Keratinocyte (primary cell): Measurements from ENCODE around the gene CFAP46. TPM values are rescaled to one million over a fixed set of nuclear protein-coding genes. Genes with fewer than 3 reads are reported as not detected.

Experiments
- DNase-seq: peaks from one replicate; pipeline ENCODE4 v3.0.0-alpha.2; 2011; ENCODE audit warnings: low read depth, missing footprints, low spot score
- FAIRE-seq: peaks from 2 replicates; lab custom pipeline; 2011; peaks lifted over from hg19 to GRCh38; lab: Jason Lieb, UNC
- H2AFZ ChIP-seq: 2 replicates; pipeline ENCODE4 v1.6.0; 2012; ENCODE audit warnings: low read length, control low read depth, inconsistent platforms; ENCODE audit not compliant: control insufficient read depth
- H3K27ac ChIP-seq: 2 replicates; pipeline ENCODE4 v1.5.1; 2011; ENCODE audit warnings: low read length; ENCODE audit not compliant: control insufficient read depth, insufficient read depth
- H3K27me3 ChIP-seq: 3 replicates; pipeline ENCODE4 v1.6.0; 2011; ENCODE audit warnings: low read length; ENCODE audit not compliant: control insufficient read depth, insufficient read depth; ENCODE audit errors: extremely low read depth
- H3K36me3 ChIP-seq, 2 experiments: 2 replicates in 1 of 2; 3 replicates in 1 of 2; pipeline ENCODE4 v1.5.1; 2011; ENCODE audit warnings: low read length in 2 of 2, mild to moderate bottlenecking in 1 of 2; ENCODE audit not compliant: control insufficient read depth in 2 of 2, insufficient read depth in 2 of 2; ENCODE audit errors: extremely low read depth in 1 of 2
- H3K4me1 ChIP-seq: 3 replicates; pipeline ENCODE4 v1.5.1; 2011; ENCODE audit warnings: low read length; ENCODE audit not compliant: control insufficient read depth, insufficient read depth; ENCODE audit errors: extremely low read depth
- H3K4me2 ChIP-seq: 3 replicates; pipeline ENCODE4 v1.6.0; 2011; ENCODE audit warnings: low read depth, low read length; ENCODE audit not compliant: control insufficient read depth, insufficient read depth; ENCODE audit errors: extremely low read depth
- H3K4me3 ChIP-seq, 3 experiments: fragments of 200-600 bp in 1 of 3; sonication (generic) in 1 of 3; 2 replicates in 2 of 3; 3 replicates in 1 of 3; pipeline ENCODE4 v1.5.1; 2011 to 2016; ENCODE audit warnings: low read length in 3 of 3, mild to moderate bottlenecking in 3 of 3, control low read depth in 2 of 3, inconsistent platforms in 1 of 3, low read depth in 1 of 3, mixed read lengths in 1 of 3, mixed run types in 1 of 3, moderate library complexity in 1 of 3; ENCODE audit not compliant: control insufficient read depth in 2 of 3, insufficient read depth in 2 of 3; ENCODE audit errors: extremely low read depth in 1 of 3
- H3K79me2 ChIP-seq: 2 replicates; pipeline ENCODE4 v1.6.0; 2012; ENCODE audit warnings: low read length; ENCODE audit not compliant: control insufficient read depth, insufficient read depth
- H3K9ac ChIP-seq: 3 replicates; pipeline ENCODE4 v1.6.0; 2011; ENCODE audit warnings: low read length; ENCODE audit not compliant: control insufficient read depth, insufficient read depth; ENCODE audit errors: extremely low read depth
- H3K9me1 ChIP-seq: 3 replicates; pipeline ENCODE4 v1.6.0; 2011; ENCODE audit warnings: low read length; ENCODE audit not compliant: control insufficient read depth, insufficient read depth; ENCODE audit errors: extremely low read depth
- H3K9me3 ChIP-seq: 2 replicates; pipeline ENCODE4 v1.5.1; 2012; ENCODE audit warnings: low read depth, low read length; ENCODE audit not compliant: control insufficient read depth
- H4K20me1 ChIP-seq: 3 replicates; pipeline ENCODE4 v1.6.0; 2011; ENCODE audit warnings: low read length; ENCODE audit not compliant: control insufficient read depth, insufficient read depth; ENCODE audit errors: extremely low read depth
- CTCF ChIP-seq, 3 experiments: IDR thresholded peaks in 1 of 3; conservative IDR thresholded peaks in 1 of 3; optimal IDR thresholded peaks in 1 of 3; 2 replicates in 2 of 3; 3 replicates in 1 of 3; pipeline versions ENCODE3 to v1.5.1; 2011; ENCODE audit warnings: low read length in 3 of 3, mild to moderate bottlenecking in 3 of 3, moderate library complexity in 2 of 3, control low read depth in 1 of 3, inconsistent platforms in 1 of 3; ENCODE audit not compliant: insufficient read depth in 2 of 3; ENCODE audit errors: extremely low read depth in 1 of 3
- EZH2 ChIP-seq: IDR thresholded peaks from one replicate; pipeline ENCODE4 v1.6.1; 2012; ENCODE audit warnings: inconsistent platforms, mild to moderate bottlenecking, low read length, moderate library complexity
- dilution Hi-C: fragments of 300-500 bp; cut with MboI; formaldehyde crosslinking; loops from one replicate; pipeline ENCODE4 v1.7.0; 2020; ENCODE audit warnings: low sequenced_read_pairs; ENCODE audit not compliant: extremely low pct_ligation_motif_present
- polyA plus RNA-seq, 5 experiments: library from polyadenylated mRNA; depleted of rRNA in 3 of 5; stranded (reverse) in 3 of 5; stranded (forward) in 1 of 5; unstranded in 1 of 5; fragments of >200 nt; gene quantifications; 1 replicate in 1 of 5; 2 replicates in 3 of 5; 3 replicates in 1 of 5; pipeline versions ENCODE4 v1.2.1 to v1.2.3, GENCODE V29; 2011 to 2012; ENCODE audit warnings: missing spikeins in 2 of 5, low read depth in 1 of 5, low replicate concordance in 1 of 5

The CFAP46 gene
- polyA plus RNA-seq, 1 donor (not counting 4 experiments of a cell fraction or from before 2014, with no cell fraction given): 1.00 TPM

GRCh38 chr10:132898391-132899053 is 43.8 kb downstream of the CFAP46 start:
- Histone ChIP-seq H3K79me2 (no peaks in the 10 kb centered on the region), H3K36me3 (no peaks in the 10 kb centered on the region), H3K4me2 (no peak overlapping the region), H3K4me1 (peaks cover 17% of the 10 kb centered on the region), H4K20me1 (no peaks in the 10 kb centered on the region), H3K27ac (no peak overlapping the region), H3K9ac (no peak overlapping the region), H3K27me3 (no peaks in the 10 kb centered on the region), H3K9me1 (no peaks in the 10 kb centered on the region), H3K4me3 (no peak overlapping the region), H2AFZ (no peak overlapping the region), H3K9me3 (peaks cover 5% of the 10 kb centered on the region)
- DNase-seq (no peak), FAIRE-seq (no peak)
- dilution Hi-C loops: no loop called here
- TF ChIP-seq CTCF (optimal IDR thresholded peaks at IDR 0.05 in 1 of 3, IDR thresholded peaks at IDR 0.05 in 1 of 3, conservative IDR thresholded peaks at IDR 0.05 in 1 of 3; ENCODE audit: extremely low read depth in 1 of 3, insufficient read depth in 2 of 3, low read length in 3 of 3) (no peak), EZH2 (no peak)

GRCh38 chr10:132897516-132898381 is 44.6 kb downstream of the CFAP46 start:
- FAIRE-seq (no peak), DNase-seq (no peak)
- Histone ChIP-seq H3K4me3 (no peak overlapping the region), H3K79me2 (no peaks in the 10 kb centered on the region), H3K36me3 (no peaks in the 10 kb centered on the region), H3K27me3 (no peaks in the 10 kb centered on the region), H3K9ac (no peak overlapping the region), H3K4me1 (peaks cover 13% of the 10 kb centered on the region), H4K20me1 (no peaks in the 10 kb centered on the region), H3K9me1 (no peaks in the 10 kb centered on the region), H3K9me3 (peaks cover 5% of the 10 kb centered on the region), H2AFZ (no peak overlapping the region), H3K27ac (no peak overlapping the region), H3K4me2 (no peak overlapping the region)
- TF ChIP-seq CTCF (optimal IDR thresholded peaks at IDR 0.05 in 1 of 3, IDR thresholded peaks at IDR 0.05 in 1 of 3, conservative IDR thresholded peaks at IDR 0.05 in 1 of 3; ENCODE audit: extremely low read depth in 1 of 3, insufficient read depth in 2 of 3, low read length in 3 of 3): no peak
- no peak for TF ChIP-seq EZH2
- dilution Hi-C loops: no loop called here
